Inferior parietal cortex (tissue), 1 donor: ENCODE data around the gene MYO3B.

Experiments used
- DNase-seq: peaks from one replicate; pipeline ENCODE4 v3.0.0-alpha.2; 2016; ENCODE audit errors: extremely low spot score

MYO3B gene

DNA sequence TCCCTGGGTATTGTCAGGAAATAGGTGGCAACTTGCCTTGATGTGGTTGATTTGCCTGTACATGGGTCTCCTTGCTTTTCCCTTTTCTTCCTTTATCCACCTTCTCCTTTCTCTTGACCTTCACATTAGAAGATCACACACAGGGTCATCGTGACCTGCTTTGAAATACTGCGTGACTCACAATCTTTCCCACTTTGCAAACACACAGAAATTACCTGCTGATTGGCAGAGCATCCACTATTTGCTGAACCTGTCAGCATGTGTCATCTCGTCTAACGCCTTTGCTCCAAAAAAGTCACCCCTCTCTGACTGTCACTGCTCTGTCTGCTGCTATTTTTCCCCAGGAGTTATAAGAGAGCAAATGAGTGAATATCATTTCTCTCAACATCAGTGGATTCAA lies 60.8 kb downstream of the MYO3B start:
- DNase-seq, result no peak

DNA sequence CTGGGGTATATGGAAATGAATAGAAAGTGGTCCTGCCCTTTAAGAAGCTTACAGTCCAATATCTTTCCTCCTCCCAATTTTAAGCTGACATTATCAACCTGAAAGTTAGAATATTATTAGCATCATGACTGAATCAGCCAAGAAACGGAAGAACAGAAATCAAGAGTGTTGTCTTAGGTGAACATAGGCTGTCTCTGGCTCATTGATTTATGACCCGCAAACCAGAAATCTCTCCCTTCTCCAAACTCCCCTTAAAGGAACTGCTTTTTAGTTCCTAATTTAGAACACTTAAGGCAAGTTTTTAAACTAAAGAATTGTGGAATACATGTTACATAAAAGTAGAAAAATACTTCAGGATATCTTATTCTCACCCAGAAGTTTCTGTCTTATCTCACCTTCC lies 62.7 kb downstream of the MYO3B start:
- DNase-seq, result no peak

DNA sequence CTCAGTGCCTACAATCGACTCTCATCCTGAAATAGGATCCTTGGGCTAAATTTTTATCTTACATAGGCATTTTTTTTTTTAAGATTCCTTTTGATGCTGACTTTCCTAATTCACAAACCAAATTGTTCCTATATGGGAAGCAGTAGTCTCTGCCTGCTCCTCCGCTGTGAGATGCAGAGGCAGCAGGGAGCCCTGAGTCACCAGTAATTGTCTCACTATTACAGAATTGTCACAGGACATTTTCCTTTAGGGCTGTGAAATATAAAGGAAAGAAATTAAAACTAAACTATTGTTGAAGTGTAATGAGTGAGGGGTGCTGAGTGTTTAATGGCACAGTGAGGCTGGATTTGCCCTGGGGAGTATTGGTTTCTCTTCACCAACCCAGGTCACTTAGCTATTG lies 63.8 kb downstream of the MYO3B start:
- no peak for DNase-seq

DNA sequence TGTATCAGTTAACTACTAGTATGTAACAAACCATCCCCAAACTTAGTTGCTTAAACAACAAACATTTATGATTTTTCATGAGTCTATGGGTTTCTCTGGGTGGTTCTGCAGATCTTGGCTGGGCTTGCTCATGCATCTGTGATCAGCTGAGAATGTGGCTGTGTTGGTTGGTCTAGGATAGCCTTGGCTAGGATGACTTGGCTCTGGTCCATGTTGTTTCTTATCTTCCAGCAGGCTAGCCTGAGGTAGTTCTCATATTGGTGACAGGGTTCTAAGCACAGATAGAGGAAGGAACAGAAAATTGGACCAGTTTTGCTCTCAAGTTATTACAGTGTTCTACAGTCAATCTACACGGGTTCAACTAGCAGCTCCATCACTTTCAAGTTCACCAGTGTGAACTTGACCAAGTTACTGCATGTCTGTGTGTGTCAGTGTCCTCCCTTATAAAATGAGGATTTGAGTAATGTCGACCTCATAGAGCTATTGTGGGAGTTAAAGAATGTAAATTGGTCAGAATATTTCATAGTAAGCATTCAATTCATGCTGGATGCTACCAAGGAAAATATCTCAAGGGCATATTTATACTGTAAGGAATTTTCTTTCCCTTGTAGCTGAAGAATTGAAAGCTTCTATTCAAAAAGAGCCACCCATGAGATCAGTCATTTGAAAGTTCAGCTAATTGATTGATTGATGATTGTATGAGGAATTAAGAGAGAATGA lies 65.3 kb downstream of the MYO3B start:
- DNase-seq, result no peak

DNA sequence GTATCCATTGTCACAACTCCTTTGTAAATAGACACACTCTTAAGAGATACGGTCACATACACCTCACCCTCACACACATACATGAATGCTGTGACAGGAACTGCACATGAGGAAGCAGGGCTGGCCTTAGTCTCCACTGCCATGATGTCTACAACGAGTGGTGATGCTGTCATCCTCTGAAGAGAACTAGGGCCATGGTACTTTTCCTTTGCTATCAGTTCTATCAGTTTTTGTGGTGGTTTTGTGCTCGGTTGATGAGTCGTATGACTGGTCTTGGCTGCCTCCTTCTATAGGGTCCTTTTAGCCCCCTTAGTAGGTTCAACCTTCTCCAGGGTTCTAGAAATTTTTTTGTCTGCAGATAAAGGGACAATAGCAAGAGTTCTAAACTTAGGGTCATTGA lies 66.0 kb downstream of the MYO3B start:
- DNase-seq, result no peak

DNA sequence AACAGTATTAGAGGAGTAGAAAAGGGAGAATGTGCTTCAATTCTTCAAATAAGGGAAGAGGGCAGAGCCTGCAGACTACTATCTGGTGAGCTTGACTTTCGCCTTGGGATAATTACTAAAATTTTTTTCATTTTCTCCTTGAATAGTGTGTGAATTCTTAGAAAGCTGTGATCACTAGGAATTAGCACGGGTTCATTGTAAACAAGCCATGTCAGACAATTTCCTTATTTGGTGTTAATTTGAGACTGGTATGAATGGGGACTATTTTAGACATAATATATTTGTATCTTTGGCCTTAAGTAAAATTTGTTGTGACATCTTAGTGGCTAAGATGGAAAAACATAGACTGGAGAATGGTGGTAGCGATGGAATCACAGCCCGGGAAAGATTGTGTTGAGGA lies 66.6 kb downstream of the MYO3B start:
- DNase-seq, result no peak

DNA sequence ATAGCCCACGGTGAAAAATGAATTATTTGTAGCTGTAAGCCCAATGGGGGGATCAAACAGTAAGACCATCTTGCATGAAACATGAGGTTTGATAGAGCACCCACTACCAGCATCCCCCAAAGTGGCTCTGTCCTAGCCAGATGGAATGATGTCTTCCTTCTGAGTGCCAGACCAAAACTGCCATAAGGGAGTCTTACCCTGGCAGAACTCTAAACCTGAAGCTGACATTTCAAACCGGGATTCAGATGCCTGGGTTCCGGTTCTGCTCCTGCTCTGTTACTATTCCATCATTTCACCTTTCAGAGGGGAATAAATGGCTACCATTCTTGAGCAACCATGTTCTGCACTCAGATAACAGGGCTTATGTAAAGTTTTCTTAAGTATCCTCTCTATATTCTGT lies 67.4 kb downstream of the MYO3B start:
- no peak for DNase-seq

DNA sequence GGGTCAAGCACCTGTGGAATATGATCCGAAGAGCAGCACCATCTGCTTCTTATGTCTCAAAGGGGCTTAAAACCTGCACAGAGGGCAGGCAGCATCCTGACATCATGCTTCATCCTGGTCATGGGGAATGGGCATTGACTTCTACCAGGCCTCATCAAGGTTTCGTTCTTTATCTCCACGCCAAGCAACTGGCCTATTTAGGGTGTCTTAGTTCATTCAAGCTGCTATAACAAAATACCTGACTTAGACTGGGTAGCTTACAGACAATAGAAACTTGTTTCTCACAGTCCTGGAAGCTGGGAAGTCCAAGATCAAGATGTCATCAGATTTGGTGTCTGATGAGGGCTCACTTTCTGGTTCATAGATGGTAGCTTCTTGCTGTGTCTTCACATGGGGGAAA lies 69.4 kb downstream of the MYO3B start:
- no peak for DNase-seq

DNA sequence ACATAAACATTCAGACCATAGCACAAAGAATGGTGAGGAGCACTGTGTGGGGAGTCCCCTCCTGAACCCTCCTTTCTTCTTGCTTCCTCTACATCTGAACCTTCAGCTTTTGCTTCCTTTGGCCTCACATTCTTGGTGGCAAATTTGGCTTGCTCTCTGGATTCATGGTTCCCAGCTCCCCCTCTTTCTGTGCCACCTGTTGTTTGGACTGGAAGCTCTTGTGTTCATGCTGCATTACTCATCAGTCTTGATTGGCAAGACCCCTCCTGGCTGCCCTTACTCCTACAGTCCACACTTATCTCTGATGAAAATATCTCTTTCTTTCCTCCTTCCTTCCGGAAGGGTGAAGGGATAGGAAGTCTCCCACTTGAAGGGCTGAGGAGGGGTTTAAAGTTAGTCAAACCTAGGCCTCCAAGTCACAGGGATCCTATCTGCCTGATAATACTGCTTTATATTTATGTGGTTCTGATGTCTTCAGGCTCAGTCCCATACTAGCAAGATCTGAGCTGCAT lies 70.0 kb downstream of the MYO3B start:
- DNase-seq, result no peak

DNA sequence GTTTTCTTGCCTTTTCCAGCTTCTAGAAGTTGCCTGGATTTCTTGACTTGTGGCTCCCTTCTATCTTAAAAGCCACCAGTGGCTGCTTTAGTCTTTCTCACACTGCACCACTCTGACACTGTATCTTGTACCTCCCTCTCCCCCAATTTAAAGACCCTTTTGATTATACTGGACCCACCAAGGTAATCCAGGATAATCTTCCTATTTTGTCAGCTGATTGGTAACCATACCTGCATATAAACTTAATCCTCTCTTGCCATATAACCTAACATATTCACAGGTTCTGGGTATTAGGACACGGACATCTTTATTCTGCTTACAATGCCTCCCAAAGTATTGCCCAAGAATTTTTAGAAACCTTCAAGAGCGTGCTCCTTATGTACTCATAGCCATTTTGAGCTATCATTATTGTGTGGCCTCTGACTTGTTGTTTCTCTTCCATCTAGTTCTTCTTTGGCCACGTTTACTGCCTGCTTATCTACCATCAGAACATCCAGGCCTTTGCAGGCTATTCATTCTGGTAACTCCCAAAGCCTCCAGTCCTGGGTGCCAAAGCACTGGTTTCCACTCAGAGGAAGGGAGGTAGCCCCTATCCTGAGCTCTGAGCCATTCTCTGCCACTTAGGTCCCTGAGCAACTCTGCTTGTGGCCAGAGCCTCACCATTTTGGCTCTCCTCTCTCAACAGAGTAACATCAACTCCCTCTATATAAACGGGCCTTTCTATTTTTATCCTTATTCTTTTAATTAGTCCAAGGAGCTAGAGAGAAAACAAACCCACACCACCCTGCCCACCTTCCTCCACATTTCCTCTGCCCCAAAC lies 70.8 kb downstream of the MYO3B start:
- DNase-seq, result no peak

DNA sequence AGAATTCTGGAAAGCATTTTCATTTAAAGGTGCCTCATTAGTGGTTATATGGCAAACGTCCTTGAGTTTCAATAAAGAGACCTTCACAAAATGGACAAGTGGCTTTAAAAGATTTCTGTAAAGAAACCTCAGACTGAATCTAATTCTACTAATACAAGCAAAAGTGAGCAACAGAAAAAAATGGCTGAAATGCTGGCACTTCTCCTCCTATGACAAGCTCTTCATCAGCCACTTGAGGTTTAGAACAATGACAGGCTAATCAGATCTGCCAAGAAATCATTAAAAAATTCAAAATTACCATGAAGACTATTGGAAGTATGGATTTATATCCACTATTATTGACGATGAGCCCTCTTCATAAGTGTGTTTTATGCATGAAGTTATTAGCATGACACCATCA lies 71.8 kb downstream of the MYO3B start:
- no peak for DNase-seq

DNA sequence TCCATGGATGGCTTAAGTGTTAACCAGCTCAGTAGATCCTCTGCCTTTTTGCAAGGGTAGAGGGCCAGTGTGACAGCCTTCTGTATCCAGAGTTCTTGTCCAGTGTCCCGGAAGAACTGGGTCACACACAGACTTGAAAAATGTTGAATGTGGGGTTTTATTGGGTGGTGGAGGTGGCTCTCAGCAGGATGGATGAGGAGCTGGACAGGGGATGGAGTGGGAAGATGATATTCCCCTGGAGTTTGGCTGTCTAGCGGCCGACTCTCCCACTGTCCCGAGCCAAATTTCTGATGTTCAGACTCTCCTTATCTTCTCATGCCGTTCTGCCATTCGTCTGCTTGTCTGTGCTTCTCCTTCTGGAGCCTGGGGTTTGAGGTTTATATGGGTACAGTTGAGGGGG lies 72.6 kb downstream of the MYO3B start:
- DNase-seq, result no peak

DNA sequence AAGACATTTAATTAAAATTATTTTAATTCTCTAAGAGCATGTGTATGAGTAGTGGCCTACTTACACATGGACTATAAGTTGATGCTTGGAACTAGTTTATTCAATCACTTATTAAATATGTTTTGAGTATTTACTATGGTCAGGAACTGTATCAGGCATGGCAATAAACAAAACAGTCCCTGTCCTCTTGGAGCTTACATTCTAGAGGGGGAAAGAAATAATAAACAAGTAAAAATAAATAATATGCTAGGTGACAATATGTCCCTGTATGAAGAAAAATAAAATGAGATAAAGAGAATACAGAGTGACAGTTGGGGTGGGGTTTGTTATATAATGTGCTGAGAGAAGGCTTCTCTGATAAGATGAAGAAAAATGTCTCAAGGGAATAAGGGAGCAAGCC lies 74.5 kb downstream of the MYO3B start:
- no peak for DNase-seq

DNA sequence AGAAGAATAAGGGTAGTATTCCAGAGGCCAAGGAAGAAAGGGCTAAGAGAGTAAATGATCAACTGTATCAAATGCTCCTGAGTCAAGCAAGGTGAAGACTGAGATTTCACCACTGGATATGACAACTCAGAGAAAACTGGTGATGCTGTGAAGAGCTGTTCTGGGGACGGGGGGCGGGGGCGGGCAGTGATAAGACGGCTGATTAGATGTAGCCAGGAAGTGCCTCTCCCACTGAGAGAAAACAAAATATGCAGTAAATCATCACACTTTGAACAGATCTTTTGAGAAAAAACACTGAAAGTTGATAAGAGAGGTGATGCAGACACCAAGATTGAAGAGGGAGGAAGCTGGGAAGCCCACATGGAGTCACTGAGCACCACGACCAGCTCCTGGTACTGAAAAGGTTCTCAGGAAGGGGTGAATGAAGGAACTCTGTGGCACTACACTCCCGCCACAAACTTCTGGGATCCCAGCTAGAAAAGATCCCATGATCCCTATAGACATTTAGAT lies 75.8 kb downstream of the MYO3B start:
- DNase-seq, result no peak

DNA sequence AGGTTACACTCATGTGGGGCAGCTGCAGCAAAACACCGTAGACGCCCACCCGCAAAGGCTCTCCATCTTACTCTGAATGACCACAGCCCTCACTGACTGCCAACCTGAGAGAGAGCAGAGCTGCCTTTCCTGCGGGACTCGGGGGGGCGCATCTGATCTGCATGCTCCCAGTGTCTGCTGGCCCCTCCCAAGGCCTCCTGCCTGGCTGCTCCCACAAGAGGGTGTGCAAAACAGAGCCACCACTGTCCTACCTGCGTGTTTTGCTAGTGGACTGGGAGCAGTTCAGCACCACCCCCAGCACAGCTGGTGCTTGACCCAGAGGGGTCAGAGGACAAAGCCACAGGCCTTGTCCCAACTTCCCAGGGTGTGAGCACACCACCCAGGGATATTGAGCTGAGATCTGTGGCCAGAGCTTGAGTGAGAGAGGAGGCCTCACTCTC lies 76.4 kb downstream of the MYO3B start:
- DNase-seq, result no peak

DNA sequence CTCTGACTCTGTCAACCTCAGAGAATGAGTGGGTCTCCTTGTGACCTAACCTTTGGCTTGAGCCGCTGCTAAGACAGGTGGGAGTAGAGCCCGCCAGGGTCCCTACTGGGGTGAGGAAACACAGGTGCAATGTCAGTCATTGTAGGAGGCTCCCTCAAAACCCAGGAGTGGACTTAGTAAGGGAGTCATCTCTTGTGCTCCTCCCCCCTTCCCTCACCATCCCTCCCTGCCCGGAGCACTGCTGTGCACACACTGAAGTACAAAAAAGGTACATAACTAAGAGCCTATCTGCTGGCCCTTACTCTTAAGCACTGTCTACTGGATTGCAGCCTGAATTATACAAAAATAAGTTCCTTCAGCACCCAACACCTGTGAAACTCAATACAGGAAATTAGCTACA lies 77.2 kb downstream of the MYO3B start:
- DNase-seq, result no peak

DNA sequence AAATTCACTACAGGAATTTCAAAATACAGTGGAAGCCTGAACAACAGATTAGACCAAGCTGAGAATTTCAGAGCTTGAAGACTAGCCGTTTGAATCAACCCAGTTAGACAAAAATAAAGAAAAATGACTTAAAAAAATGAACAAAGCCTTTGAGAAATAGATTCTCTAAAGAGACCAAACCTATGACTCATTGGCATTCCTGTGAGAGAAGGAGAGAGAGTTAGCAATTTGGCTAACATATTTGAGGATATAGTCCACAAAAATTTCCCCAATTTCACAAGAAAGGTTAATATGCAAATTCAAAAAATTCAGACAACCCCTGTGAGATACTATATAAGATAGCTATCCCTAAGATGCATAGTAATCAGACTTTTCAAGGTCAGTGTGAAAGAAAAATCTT lies 78.0 kb downstream of the MYO3B start:
- no peak for DNase-seq

DNA sequence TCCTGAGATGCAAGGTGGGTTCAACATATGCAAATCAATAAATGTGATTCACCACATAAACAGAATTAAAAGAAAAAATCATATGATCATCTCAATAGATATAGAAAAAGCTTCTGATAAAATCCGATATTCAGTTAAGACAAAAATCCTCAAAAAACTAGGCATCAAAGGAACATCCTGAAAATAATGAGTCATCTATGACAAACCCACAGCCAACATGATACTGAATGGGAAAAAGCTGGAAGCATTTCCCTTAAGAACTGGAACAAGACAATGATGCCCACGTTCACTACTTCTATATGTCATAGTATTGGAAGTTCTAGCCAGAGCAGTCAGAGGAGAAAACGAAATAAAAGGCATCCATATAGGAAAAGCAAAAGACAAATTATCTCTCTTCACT lies 80.4 kb downstream of the MYO3B start:
- no peak for DNase-seq

DNA sequence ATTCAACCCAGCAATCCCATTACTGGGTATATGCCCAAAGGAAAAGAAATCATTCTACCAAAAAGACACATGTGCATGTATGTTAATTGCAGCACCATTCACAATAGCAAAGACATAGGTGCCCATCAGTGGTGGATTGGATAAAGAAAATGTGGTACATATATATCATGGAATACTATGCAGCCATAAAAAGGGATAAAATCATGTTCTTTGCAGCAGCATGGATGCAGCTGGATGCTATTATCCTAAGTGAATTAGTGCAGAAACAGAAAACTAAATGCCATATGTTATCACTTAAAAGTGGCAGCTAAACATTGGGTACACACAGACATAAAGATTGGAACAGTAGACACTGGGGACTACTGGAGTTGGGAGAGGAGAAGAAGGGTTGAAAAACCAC lies 82.2 kb downstream of the MYO3B start:
- no peak for DNase-seq

DNA sequence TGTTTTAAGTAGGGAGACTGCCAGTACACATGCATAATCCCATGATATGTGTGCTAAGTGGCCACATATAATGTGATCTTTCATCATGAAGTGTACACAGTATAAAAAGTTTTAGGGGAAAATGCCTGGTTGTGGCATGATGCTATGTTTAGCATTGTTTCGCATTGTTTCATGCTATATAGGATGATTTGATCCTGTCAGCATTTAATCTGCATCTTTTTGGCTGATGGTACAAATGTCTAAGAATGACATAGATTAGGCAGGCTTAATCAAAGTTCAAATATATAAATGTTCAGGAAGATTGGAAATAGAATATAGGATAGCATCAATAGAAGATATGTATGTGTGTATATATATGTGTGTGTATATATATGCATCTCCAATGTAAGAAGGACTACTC lies 83.6 kb downstream of the MYO3B start:
- DNase-seq, result no peak

DNA sequence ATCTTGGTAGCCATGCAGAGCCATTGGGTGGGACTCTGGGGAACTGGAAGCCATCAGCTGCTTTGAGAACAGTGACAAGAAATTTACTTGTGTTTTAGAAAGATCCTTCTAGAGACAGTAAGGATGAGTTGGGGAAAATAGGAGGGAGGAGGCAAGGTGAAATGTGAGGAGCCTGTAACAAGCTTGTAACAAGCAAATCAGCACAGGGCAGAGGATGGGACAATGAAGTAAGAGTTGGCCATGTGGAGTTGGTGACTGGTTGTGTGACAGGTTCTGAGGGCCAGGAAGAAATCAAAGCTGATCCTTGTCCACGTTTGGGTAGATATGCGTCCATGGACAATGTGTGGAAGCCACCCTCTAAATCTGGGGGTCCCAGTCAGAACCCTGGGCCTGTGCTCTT lies 84.4 kb downstream of the MYO3B start:
- no peak for DNase-seq

DNA sequence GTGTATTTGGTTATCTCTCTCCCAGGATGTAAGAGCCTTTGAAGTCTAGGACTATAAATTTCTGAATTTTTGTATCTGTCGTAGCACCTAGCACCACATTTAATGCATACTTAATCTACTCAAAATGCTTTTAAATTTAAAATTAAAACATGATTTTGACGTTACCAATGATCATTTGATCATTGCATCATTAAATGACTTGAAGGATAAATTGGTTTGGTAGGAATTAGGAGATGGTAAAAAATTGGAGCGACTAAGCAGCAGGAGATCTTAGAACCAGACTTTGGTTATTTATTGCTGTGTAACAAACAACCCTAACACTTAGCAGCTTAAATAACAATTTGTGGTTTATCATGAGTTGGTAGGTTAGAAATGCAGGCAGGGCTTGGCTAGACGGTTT lies 84.9 kb downstream of the MYO3B start:
- DNase-seq, result no peak
